ENCODE data around the gene FKBP9. TPM values are rescaled to one million over a fixed set of nuclear protein-coding genes. Genes with fewer than 3 reads are reported as not detected.

The FKBP9 gene
- polyA plus RNA-seq, 4 donors = 8.1 to 69.6 (median 20.5) TPM

DNA sequence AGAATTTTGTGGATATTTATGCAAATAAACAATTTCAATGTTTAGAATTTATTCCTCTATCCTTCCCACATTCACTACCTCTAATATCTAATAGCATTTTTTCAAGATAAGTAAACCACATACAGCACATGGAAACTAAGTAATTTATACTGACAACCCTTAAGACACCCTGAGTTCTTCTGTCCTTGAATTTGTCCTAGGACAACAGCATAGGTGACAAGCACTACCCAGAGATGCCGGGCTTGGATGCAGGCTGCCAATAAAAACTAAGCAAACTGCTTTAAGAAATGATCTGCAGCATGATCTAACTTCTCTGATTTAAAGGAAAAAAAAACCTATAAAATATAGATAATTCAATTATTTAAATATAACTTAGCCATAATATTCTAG lies 82.7 kb downstream of the FKBP9 start:
- peak overlapping the region; percentile 55 to 75 (median 72) for H3K27ac ChIP-seq (ENCODE audit: low read depth in 1 of 3, low read length in 2 of 3)
- H3K36me3 ChIP-seq (ENCODE audit: control insufficient read depth in 3 of 3, insufficient read depth in 2 of 3, low read depth in 1 of 3, low read length in 3 of 3) = peaks cover 0 to 7% (median 0%) of the 10 kb centered on the region in 3 donors
- peaks cover 0 to 18% (median 5%) of the 10 kb centered on the region in 3 donors for H3K4me1 ChIP-seq (ENCODE audit: control insufficient read depth in 3 of 3, insufficient read depth in 2 of 3, low read depth in 1 of 3, low read length in 2 of 3)
- 7 to 18% (median 9%) methylated on average over 1 of the region's 1 CpG for WGBS, 3 donors
- DNase-seq (no peak), FAIRE-seq (no peak)
- H3K9me3 ChIP-seq (ENCODE audit: control insufficient read depth in 2 of 2, insufficient read depth in 1 of 2, low read depth in 1 of 2, low read length in 1 of 2) = no peaks in the 10 kb centered on the region
- peak overlapping the region in 2 of 3 donors; percentile 37 to 52 for H3K4me3 ChIP-seq (ENCODE audit: low read depth in 1 of 3, low read length in 3 of 3)
- H3K27me3 ChIP-seq (ENCODE audit: control insufficient read depth in 3 of 3, insufficient read depth in 3 of 3, low read length in 3 of 3) = no peaks in the 10 kb centered on the region

DNA sequence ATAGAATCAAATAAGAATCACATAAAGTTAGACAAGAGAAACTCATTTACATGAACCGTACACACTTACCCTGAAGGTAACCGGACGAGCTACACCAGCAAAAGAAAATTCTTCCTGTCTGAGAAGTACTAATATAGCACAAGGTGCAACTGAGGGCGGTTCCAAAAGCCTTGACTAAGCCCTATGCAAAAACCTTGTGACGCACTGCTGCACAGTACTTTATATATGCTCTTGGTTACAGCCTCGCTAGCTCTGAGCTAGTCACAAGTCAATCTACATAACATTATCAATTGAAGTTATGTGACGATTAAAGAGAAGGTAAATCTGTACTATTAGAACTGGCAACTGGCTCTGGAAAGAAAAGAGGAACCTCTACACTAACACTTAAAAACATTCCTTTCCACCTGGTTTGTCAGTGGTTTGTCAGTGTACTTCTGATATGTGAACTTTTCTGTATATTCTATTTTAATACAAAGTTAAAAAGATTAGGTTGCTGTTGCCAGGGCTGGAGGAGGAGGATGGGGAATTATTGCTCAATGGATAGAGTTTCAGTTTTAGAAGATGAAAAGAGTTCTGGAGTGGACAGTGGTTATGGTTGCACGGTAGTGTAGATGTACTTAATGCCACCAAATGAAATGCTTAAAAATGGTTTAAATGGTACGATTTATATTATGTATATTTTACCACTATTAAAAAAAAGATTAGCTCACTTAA lies 83.7 kb downstream of the FKBP9 start:
- Histone ChIP-seq H3K36me3 (ENCODE audit: control insufficient read depth in 3 of 3, insufficient read depth in 2 of 3, low read depth in 1 of 3, low read length in 3 of 3) (peaks cover 0 to 3% (median 0%) of the 10 kb centered on the region in 3 donors), H3K4me1 (ENCODE audit: control insufficient read depth in 3 of 3, insufficient read depth in 2 of 3, low read depth in 1 of 3, low read length in 2 of 3) (peaks cover 0 to 21% (median 5%) of the 10 kb centered on the region in 3 donors), H3K27me3 (ENCODE audit: control insufficient read depth in 3 of 3, insufficient read depth in 3 of 3, low read length in 3 of 3) (no peaks in the 10 kb centered on the region), H3K9me3 (ENCODE audit: control insufficient read depth in 2 of 2, insufficient read depth in 1 of 2, low read depth in 1 of 2, low read length in 1 of 2) (no peaks in the 10 kb centered on the region), H3K4me3 (ENCODE audit: low read depth in 1 of 3, low read length in 3 of 3) (peak overlapping the region in 1 of 3 donors; percentile 11), H3K27ac (ENCODE audit: low read depth in 1 of 3, low read length in 2 of 3) (peak overlapping the region; percentile 68 to 77 (median 72))
- WGBS, 3 donors = 4 to 28% (median 8%) methylated on average over 9 of the region's 9 CpGs
- DNase-seq (peak; percentile 91 to 97), FAIRE-seq (peak; percentile 41)

DNA sequence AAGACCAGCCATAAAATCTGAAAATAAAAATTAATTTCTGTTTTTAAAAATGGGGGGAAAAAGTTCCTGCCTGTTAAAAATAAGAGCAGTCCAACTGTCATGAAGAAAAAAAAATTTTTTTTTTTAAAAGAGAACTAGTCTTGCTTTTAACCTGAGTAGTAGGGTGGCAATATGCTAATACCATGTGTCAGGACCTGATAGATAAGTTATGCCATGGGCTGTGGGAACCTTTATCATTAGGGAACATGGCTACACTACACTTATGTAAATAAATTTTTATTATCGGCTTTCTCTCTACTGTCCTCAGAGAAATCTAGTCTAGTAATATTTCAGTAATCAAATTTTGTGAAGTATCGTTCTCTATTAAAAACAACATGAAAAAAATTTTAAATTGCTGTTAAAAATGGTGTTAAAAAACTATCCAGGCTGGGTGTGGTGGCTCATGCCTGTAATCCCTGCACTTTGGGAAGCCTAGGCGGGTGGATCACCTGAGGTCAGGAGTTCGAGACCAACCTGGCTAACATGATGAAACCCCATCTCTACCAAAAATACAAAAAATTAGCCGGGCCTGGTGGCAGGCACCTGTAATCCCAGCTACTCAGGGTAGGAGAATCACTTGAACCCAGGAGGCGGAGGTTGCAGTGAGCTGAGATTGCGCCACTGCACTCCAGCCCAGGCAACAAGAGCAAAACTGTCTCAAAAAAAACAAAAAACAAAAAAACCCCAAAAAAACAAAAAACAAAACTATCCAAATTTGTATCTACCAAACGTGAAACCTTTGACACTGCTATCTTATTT lies 84.6 kb downstream of the FKBP9 start:
- H3K27me3 ChIP-seq (ENCODE audit: control insufficient read depth in 3 of 3, insufficient read depth in 3 of 3, low read length in 3 of 3) = no peaks in the 10 kb centered on the region
- H3K27ac ChIP-seq (ENCODE audit: low read depth in 1 of 3, low read length in 2 of 3) = peak overlapping the region in 1 of 3 donors; percentile 72
- peaks cover 0 to 3% (median 0%) of the 10 kb centered on the region in 3 donors for H3K36me3 ChIP-seq (ENCODE audit: control insufficient read depth in 3 of 3, insufficient read depth in 2 of 3, low read depth in 1 of 3, low read length in 3 of 3)
- peaks cover 0 to 21% (median 5%) of the 10 kb centered on the region in 3 donors for H3K4me1 ChIP-seq (ENCODE audit: control insufficient read depth in 3 of 3, insufficient read depth in 2 of 3, low read depth in 1 of 3, low read length in 2 of 3)
- FAIRE-seq (no peak), DNase-seq (no peak)
- H3K9me3 ChIP-seq (ENCODE audit: control insufficient read depth in 2 of 2, insufficient read depth in 1 of 2, low read depth in 1 of 2, low read length in 1 of 2) = no peaks in the 10 kb centered on the region
- H3K4me3 ChIP-seq (ENCODE audit: low read depth in 1 of 3, low read length in 3 of 3) = no peak overlapping the region
- 69 to 84% (median 75%) methylated on average over 8 of the region's 8 CpGs for WGBS, 3 donors

DNA sequence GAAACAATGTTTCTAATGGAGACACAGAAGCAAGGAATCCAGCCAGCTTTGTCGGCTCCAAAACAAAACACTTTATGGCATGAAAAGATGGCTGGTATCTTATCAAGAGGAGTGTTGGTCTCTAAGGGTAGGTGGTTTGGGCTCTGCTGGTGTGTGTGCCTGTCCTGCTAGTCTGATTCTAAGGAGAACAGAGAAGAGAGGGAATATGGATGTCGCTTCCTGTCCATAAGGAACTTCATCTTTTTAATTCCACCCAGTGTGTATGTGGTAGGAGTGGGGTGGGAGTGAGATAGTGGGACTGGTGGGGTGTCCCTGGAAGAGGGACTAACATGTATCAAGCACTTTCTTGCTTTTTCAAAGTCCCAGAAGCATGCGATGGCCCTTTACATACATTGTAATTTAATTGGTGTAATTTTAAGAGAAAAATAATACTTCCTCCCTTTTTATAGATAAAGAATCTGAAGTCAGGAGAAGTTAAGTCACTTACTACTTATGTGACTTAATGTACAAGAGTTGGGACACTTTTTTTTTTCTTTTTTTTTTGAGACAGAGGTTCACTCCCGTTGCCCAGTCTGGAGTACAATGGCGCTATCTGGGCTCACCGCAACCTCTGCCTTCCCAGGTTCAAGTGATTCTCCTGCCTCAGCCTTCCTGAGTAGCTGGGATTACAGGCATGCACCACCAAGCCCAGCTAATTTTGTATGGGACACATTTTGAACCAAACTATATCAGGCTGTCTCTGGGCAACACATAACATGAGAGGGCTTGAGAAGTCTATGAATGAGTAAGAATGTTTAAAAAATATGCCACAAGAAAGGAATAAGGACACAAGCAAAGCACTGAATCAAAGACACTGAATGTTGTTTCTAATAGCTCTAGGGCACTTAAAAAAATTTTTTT lies 86.5 kb downstream of the FKBP9 start:
- FAIRE-seq (no peak), DNase-seq (peak in 1 of 2 donors; percentile 49)
- WGBS, 3 donors = 17 to 66% (median 43%) methylated on average over 6 of the region's 6 CpGs
- Histone ChIP-seq H3K27me3 (ENCODE audit: control insufficient read depth in 3 of 3, insufficient read depth in 3 of 3, low read length in 3 of 3) (no peaks in the 10 kb centered on the region), H3K9me3 (ENCODE audit: control insufficient read depth in 2 of 2, insufficient read depth in 1 of 2, low read depth in 1 of 2, low read length in 1 of 2) (no peaks in the 10 kb centered on the region), H3K27ac (ENCODE audit: low read depth in 1 of 3, low read length in 2 of 3) (peak overlapping the region; percentile 90 to 94 (median 93)), H3K4me1 (ENCODE audit: control insufficient read depth in 3 of 3, insufficient read depth in 2 of 3, low read depth in 1 of 3, low read length in 2 of 3) (peaks cover 0 to 18% (median 5%) of the 10 kb centered on the region in 3 donors), H3K36me3 (ENCODE audit: control insufficient read depth in 3 of 3, insufficient read depth in 2 of 3, low read depth in 1 of 3, low read length in 3 of 3) (peaks cover 0 to 3% (median 0%) of the 10 kb centered on the region in 3 donors), H3K4me3 (ENCODE audit: low read depth in 1 of 3, low read length in 3 of 3) (peak overlapping the region in 2 of 3 donors; percentile 11 to 26)

DNA sequence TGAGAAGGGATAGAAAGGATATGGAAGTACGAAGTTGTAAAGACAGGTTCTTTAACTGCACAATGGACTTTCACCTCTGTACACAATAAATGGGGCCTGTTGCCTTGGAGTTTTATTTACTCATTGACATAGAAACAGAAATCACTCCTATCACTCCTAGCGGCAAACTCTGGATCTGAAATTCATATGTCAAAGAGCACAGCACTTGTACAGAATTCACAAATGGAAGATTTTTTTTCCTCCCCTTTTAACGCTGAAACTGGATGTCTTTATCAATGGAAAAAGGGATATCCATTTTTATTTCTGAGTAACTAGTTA lies 87.1 kb downstream of the FKBP9 start:
- WGBS, 3 donors = 13 to 45% (median 36%) methylated on average over 3 of the region's 3 CpGs
- H3K27me3 ChIP-seq (ENCODE audit: control insufficient read depth in 3 of 3, insufficient read depth in 3 of 3, low read length in 3 of 3) = no peaks in the 10 kb centered on the region
- H3K4me1 ChIP-seq (ENCODE audit: control insufficient read depth in 3 of 3, insufficient read depth in 2 of 3, low read depth in 1 of 3, low read length in 2 of 3) = peaks cover 0 to 16% (median 5%) of the 10 kb centered on the region in 3 donors
- FAIRE-seq (peak; percentile 5), DNase-seq (peak; percentile 92 to 94)
- peak overlapping the region in 2 of 3 donors; percentile 93 to 94 for H3K27ac ChIP-seq (ENCODE audit: low read depth in 1 of 3, low read length in 2 of 3)
- no peak overlapping the region for H3K4me3 ChIP-seq (ENCODE audit: low read depth in 1 of 3, low read length in 3 of 3)
- H3K36me3 ChIP-seq (ENCODE audit: control insufficient read depth in 3 of 3, insufficient read depth in 2 of 3, low read depth in 1 of 3, low read length in 3 of 3) = peaks cover 0 to 3% (median 0%) of the 10 kb centered on the region in 3 donors
- H3K9me3 ChIP-seq (ENCODE audit: control insufficient read depth in 2 of 2, insufficient read depth in 1 of 2, low read depth in 1 of 2, low read length in 1 of 2) = no peaks in the 10 kb centered on the region

DNA sequence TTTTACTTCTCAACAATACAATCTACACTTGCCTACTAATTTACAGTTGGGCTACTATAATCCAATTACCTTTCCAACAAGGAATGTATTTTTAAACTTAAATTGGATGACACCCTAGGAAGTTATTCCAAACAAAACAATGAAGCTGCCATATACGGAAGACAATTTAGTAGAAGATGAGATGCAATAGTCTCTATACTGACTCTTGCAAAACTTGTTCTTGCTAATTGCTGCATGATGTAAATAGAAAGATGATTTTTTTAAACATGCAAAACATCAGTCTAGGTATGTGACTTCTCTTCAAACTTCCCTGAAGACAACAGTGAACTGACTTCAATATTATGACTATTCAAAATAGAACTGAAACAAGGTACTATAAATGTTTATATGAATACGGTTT lies 87.7 kb downstream of the FKBP9 start:
- FAIRE-seq (no peak), DNase-seq (peak in 1 of 2 donors; percentile 35)
- peaks cover 0 to 16% (median 5%) of the 10 kb centered on the region in 3 donors for H3K4me1 ChIP-seq (ENCODE audit: control insufficient read depth in 3 of 3, insufficient read depth in 2 of 3, low read depth in 1 of 3, low read length in 2 of 3)
- H3K9me3 ChIP-seq (ENCODE audit: control insufficient read depth in 2 of 2, insufficient read depth in 1 of 2, low read depth in 1 of 2, low read length in 1 of 2) = no peaks in the 10 kb centered on the region
- no peak overlapping the region for H3K4me3 ChIP-seq (ENCODE audit: low read depth in 1 of 3, low read length in 3 of 3)
- H3K27ac ChIP-seq (ENCODE audit: low read depth in 1 of 3, low read length in 2 of 3) = peak overlapping the region in 1 of 3 donors; percentile 93
- no peaks in the 10 kb centered on the region for H3K27me3 ChIP-seq (ENCODE audit: control insufficient read depth in 3 of 3, insufficient read depth in 3 of 3, low read length in 3 of 3)
- 12 to 22% (median 21%) methylated on average over 2 of the region's 2 CpGs for WGBS, 3 donors
- peaks cover 0 to 3% (median 0%) of the 10 kb centered on the region in 3 donors for H3K36me3 ChIP-seq (ENCODE audit: control insufficient read depth in 3 of 3, insufficient read depth in 2 of 3, low read depth in 1 of 3, low read length in 3 of 3)

DNA sequence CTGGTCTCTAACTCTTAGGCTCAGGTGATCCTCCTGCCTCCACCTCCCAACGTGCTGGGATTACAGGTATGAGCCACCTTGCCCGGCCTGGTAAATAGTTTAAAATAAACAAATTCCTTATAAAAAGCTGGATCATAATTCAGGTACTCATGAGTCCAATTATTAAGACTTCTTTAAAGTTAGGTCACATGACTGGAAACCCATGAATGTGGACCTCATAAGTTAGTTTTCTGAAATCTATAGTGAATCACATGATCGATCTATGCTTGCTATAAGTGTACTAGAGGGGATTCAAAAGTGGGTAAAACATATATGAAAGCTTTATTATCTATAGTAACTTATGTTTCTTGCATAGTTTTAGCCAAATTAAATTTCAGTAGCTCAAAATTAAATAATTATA lies 91.0 kb downstream of the FKBP9 start:
- H3K27me3 ChIP-seq (ENCODE audit: control insufficient read depth in 3 of 3, insufficient read depth in 3 of 3, low read length in 3 of 3) = no peaks in the 10 kb centered on the region
- H3K36me3 ChIP-seq (ENCODE audit: control insufficient read depth in 3 of 3, insufficient read depth in 2 of 3, low read depth in 1 of 3, low read length in 3 of 3) = peaks cover 0 to 3% (median 0%) of the 10 kb centered on the region in 3 donors
- H3K27ac ChIP-seq (ENCODE audit: low read depth in 1 of 3, low read length in 2 of 3) = no peak overlapping the region
- no peak overlapping the region for H3K4me3 ChIP-seq (ENCODE audit: low read depth in 1 of 3, low read length in 3 of 3)
- DNase-seq (no peak), FAIRE-seq (no peak)
- 91 to 97% (median 93%) methylated on average over 3 of the region's 3 CpGs for WGBS, 3 donors
- H3K4me1 ChIP-seq (ENCODE audit: control insufficient read depth in 3 of 3, insufficient read depth in 2 of 3, low read depth in 1 of 3, low read length in 2 of 3) = peaks cover 2 to 12% (median 3%) of the 10 kb centered on the region in 3 donors
- H3K9me3 ChIP-seq (ENCODE audit: control insufficient read depth in 2 of 2, insufficient read depth in 1 of 2, low read depth in 1 of 2, low read length in 1 of 2) = no peaks in the 10 kb centered on the region

DNA sequence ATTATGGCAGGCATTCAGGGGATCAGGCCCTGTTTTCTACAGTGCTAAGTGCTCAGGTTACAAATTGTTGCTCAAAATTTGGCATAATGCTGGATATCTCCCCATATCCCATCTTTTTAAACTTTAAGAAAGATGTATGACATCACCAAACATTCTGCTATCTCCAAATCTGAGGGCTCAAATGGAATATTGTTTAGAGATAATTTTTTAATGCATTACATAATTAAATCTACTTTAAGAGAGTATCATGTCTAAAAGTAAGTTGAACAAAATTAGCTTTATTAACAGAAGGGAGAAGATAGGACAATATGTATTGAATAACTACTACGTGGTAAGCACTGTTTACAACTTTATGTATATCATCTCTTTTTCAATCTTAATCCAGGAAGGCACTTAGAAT lies 91.5 kb downstream of the FKBP9 start:
- 93 to 94% (median 93%) methylated on average over 1 of the region's 1 CpG for WGBS, 3 donors
- Histone ChIP-seq H3K4me1 (ENCODE audit: control insufficient read depth in 3 of 3, insufficient read depth in 2 of 3, low read depth in 1 of 3, low read length in 2 of 3) (peaks cover 2 to 8% (median 3%) of the 10 kb centered on the region in 3 donors), H3K27me3 (ENCODE audit: control insufficient read depth in 3 of 3, insufficient read depth in 3 of 3, low read length in 3 of 3) (no peaks in the 10 kb centered on the region), H3K9me3 (ENCODE audit: control insufficient read depth in 2 of 2, insufficient read depth in 1 of 2, low read depth in 1 of 2, low read length in 1 of 2) (no peaks in the 10 kb centered on the region), H3K4me3 (ENCODE audit: low read depth in 1 of 3, low read length in 3 of 3) (no peak overlapping the region), H3K27ac (ENCODE audit: low read depth in 1 of 3, low read length in 2 of 3) (no peak overlapping the region), H3K36me3 (ENCODE audit: control insufficient read depth in 3 of 3, insufficient read depth in 2 of 3, low read depth in 1 of 3, low read length in 3 of 3) (peaks cover 0 to 3% (median 0%) of the 10 kb centered on the region in 3 donors)
- FAIRE-seq = no peak
- no peak for DNase-seq

All from small intestine (tissue), 7 donors.